Measurements from ENCODE around the gene FGF21.
"Not testable (repeated sequence)": the region's sequence is repeated elsewhere in the genome, so short reads cannot be mapped to it uniquely, and the experiment has no call there.

Gene FGF21, protein sequence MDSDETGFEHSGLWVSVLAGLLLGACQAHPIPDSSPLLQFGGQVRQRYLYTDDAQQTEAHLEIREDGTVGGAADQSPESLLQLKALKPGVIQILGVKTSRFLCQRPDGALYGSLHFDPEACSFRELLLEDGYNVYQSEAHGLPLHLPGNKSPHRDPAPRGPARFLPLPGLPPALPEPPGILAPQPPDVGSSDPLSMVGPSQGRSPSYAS

DNA sequence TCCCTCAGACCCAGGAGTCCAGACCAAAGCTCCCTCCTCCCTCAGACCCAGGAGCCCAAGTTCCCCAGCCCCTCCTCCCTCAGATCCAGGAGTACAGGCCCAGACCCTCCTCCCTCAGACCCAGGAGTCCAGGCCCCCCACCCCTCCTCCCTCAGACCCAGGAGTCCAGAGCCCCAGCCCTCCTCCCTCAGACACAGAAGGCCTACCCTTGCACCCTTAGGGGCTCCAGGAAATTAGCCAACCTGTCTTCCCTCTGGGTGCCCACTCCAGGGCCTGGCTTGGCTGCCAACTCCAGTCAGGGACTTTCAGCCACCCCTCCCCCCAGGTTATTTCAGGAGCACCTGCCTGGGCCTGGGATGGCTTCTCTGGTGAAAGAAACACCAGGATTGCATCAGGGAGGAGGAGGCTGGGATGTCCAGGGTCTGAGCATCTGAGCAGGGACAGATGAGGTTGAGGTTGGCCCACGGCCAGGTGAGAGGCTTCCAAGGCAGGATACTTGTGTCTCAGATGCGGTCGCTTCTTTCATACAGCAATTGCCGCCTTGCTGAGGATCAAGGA is at the start of gene FGF21:
Gene FGF21, plus strand, starts transcription at position 441 of the 558 bp plus-strand sequence. CDS start 713 bp downstream, outside the sequence.
- Histone ChIP-seq H3K9ac (ENCODE audit: low read length) (no peak within 1 kb of the TSS), H3K36me3 (ENCODE audit: control insufficient read depth, insufficient read depth, low read length) (no peaks in the 10 kb centered on the region), H3K4me3 (ENCODE audit: low read length) (no peak within 1 kb of the TSS), H3K9me3 (ENCODE audit: control insufficient read depth, low read length) (no peaks in the 10 kb centered on the region), H3K27me3 (ENCODE audit: control insufficient read depth, insufficient read depth, low read length) (peaks cover 34% of the 10 kb centered on the region), H3K4me1 (ENCODE audit: control insufficient read depth, insufficient read depth, low read length) (peaks cover 30% of the 10 kb centered on the region)

DNA sequence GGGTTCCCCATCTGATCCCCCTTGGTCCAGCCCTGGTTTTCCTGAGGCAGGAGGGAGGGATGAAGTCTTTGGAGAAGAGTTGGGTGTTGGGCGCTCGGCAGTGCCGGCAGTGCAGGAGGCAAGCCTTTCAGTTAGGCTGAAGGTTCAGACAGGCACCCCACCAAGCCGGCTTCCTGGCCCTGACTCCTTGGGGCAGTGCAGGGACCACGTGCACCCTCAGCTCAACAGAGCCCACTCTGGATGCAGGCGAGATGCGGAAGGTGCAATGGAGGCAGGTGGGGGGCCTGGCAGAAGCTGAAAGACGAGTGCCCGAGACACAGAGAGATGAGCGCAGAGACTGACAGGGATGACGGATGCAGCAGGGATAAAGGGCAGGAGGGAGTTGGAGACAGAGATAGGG is 46.9 kb upstream of the FGF21 start:
- H3K36me3 ChIP-seq (ENCODE audit: control insufficient read depth, insufficient read depth, low read length): peaks cover 5% of the 10 kb centered on the region
- no peak overlapping the region for H3K9ac ChIP-seq (ENCODE audit: low read length)
- no peak overlapping the region for H3K4me3 ChIP-seq (ENCODE audit: low read length)
- no peaks in the 10 kb centered on the region for H3K27me3 ChIP-seq (ENCODE audit: control insufficient read depth, insufficient read depth, low read length)
- H3K4me1 ChIP-seq (ENCODE audit: control insufficient read depth, insufficient read depth, low read length): peaks cover 7% of the 10 kb centered on the region
- no peaks in the 10 kb centered on the region for H3K9me3 ChIP-seq (ENCODE audit: control insufficient read depth, low read length)

DNA sequence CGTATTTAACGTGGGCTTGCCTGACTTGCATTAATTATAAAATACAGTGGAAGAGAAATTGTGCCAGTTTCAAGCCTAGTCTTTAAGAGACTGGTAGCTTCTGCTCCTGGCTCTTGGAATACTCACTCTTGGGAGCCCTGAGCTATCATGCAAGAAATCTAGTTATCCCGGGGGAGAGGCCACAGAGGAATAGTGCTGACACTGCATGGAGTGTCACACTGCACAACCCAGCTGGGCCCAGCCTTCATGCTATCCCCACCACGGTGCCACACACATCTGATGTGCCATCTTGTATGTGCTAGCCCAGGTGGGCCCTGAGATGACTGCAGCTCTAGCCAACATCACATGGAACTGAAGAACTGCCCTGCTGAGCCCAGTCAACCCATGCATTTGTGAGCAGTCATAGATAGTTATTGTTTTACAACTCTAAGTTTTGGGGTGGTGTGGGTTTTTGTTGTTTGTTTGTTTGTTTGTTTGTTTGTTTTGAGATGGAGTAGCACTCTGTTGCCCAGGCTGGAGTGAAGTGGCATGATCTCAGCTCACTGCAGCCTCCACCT is 44.1 kb upstream of the FGF21 start:
- Histone ChIP-seq H3K4me3 (ENCODE audit: low read length) (no peak overlapping the region), H3K27me3 (ENCODE audit: control insufficient read depth, insufficient read depth, low read length) (no peaks in the 10 kb centered on the region), H3K36me3 (ENCODE audit: control insufficient read depth, insufficient read depth, low read length) (no peaks in the 10 kb centered on the region), H3K9ac (ENCODE audit: low read length) (no peak overlapping the region), H3K4me1 (ENCODE audit: control insufficient read depth, insufficient read depth, low read length) (peaks cover 31% of the 10 kb centered on the region), H3K9me3 (ENCODE audit: control insufficient read depth, low read length) (no peaks in the 10 kb centered on the region)

DNA sequence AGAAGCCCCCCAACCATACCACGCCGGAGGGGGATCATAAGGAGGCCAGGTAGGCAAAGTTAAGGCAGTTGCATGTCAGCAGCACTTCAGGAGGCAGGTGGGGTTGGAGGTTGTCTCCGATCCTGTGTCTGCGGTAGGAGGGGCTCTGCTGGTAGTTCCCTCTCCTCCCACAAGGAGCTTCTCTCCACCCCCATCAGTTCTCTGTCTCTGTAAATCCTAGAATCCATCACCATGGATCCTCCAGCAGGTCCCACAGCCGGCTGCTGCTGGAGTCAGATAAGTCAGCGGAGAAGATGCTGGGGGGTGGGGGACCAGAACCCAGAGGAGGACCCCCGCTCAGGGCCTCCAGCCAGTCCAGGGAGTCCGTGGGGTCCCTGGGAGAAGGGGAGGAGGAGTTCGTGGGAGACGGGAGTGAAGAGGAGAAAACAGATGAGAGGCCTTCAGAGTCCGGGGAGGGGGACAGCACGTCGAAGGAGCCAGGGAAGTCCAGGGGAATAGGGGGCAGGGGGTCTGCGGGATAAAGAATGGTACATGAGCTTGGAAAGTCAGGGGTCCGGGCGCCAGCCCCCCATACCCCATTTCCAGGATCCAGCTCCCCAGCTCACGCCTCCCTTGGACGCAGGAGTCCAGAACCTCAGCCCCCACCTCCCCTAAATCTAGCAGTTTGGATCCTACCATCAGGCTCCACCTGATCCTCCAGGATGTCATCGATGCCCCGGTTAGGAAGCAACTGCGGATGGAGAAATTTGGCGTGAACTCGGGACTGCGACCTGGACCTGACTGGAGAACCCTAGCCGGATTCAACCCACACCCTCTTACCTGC is 42.1 kb upstream of the FGF21 start:
- H3K4me1 ChIP-seq (ENCODE audit: control insufficient read depth, insufficient read depth, low read length): peaks cover 39% of the 10 kb centered on the region
- peak overlapping the region; percentile 14 for H3K4me3 ChIP-seq (ENCODE audit: low read length)
- H3K9me3 ChIP-seq (ENCODE audit: control insufficient read depth, low read length): no peaks in the 10 kb centered on the region
- H3K9ac ChIP-seq (ENCODE audit: low read length): peak overlapping the region; percentile 47
- no peaks in the 10 kb centered on the region for H3K36me3 ChIP-seq (ENCODE audit: control insufficient read depth, insufficient read depth, low read length)
- H3K27me3 ChIP-seq (ENCODE audit: control insufficient read depth, insufficient read depth, low read length): no peaks in the 10 kb centered on the region

DNA sequence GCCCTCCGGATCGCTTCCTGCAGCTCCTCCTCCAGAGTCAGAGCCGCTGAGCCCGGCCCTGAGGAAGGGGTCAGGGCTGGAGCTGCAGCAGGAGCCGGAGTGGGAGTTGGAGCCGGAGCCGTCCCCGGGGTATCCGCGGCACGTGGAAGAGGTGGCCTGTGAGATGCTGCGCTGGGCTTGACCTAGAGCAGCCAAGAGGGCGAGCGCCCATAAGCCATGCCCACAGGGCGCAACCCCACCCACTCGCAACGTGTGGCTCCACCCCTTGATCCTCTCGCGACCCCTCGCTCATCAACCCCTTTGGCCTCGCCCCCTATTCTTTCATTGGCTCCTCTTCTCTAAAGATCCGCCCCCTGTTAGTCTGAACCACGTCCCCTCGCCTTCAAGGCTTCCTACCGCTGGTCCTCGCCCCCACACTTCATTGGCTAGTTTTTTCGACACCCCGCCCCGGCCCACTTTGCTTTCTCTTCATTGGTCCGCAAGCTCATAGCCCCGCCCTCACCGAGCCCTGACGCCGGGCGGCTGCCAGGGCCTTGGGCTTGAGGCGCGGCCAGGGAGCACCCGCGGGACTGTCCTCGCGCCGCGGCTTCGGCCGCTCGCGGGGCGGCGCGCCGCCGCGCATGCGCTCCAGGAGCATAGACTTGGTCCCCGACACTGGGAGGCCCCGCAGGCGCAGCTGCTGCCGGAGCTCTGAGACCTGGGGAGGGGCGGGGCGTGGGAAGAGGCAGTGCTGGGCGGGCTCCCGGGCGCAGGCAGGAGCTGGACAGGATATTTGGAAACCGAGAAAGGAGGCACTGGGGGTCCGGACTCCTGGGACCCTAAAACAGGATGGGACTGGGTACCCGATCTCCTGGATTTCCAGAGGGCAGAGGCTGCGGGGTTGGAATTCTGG is 41.2 kb upstream of the FGF21 start:
- Histone ChIP-seq H3K27me3 (ENCODE audit: control insufficient read depth, insufficient read depth, low read length) (no peaks in the 10 kb centered on the region), H3K36me3 (ENCODE audit: control insufficient read depth, insufficient read depth, low read length) (no peaks in the 10 kb centered on the region), H3K4me1 (ENCODE audit: control insufficient read depth, insufficient read depth, low read length) (peaks cover 40% of the 10 kb centered on the region), H3K9ac (ENCODE audit: low read length) (peak overlapping the region; percentile 83), H3K4me3 (ENCODE audit: low read length) (peak overlapping the region; percentile 31), H3K9me3 (ENCODE audit: control insufficient read depth, low read length) (no peaks in the 10 kb centered on the region)

DNA sequence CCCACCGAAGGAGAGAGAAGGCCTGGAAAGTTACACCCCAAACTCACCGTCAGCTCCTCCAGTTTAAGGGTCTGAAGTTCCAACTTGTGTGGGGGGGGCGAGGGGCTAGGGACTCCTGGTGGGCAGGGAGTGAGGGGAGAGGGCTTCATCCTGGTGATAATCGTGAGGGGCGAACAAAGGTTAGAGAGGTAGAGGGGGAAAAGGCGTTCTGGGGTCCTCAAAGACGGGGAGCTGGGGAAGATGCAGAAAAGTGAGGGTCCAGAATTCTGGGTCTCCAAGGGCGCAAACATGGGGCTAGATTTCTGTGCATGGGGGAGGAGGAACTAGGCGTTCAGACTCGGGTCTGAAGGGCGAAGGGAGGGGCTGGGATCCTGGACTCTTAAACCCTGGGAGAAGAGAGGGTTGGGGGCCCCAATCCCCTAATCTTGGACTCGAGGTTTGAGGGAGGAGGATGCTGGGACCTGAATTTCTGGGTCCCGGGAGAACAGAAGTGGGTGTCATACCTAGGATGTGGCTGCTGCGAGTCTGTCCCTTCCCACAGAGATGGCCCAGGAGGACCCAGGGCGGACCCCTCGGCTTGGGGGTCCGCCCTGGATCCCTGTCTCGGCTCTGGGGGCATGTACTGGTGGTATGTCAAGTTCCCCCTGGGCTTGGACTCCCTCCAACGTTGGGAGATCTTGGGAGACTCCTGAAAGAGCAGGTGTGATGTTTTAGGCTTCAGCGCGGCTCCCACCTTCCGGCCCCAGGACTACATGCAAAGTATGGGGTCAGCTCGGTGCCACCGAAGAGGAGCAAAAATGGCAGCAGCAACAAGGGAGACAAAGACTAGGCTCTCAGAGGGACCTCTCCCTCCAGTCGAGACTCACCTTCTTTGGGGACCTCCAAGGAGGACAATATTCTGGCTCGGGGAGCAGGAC is 40.3 kb upstream of the FGF21 start:
- peak overlapping the region; percentile 31 for H3K4me3 ChIP-seq (ENCODE audit: low read length)
- H3K9me3 ChIP-seq (ENCODE audit: control insufficient read depth, low read length): no peaks in the 10 kb centered on the region
- no peaks in the 10 kb centered on the region for H3K36me3 ChIP-seq (ENCODE audit: control insufficient read depth, insufficient read depth, low read length)
- H3K27me3 ChIP-seq (ENCODE audit: control insufficient read depth, insufficient read depth, low read length): no peaks in the 10 kb centered on the region
- peak overlapping the region; percentile 83 for H3K9ac ChIP-seq (ENCODE audit: low read length)
- H3K4me1 ChIP-seq (ENCODE audit: control insufficient read depth, insufficient read depth, low read length): peaks cover 42% of the 10 kb centered on the region

DNA sequence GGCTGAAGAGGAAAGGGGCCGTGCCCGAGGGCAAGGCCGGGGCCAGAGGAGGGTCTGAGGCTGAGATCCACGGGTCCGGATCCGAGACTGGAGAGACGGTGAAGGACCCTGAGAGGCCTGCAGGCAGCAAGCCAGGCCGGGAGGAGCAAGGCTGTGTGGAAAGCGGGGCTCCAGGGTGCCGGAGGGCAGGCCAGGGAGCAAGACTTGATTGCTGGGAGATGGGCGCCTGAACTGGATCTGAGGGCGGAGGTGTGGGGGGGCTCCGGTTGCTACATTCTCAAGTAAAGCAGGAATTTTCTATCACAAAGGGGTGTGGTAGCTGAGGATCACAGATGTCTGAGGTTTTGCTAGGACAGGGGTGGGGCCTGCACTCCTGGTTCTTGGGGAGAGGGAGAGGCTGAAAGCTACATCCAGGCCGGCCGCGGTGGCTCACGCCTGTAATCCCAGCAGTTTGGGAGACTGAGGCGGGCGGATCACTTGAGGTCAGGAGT is 39.6 kb upstream of the FGF21 start:
- Histone ChIP-seq H3K36me3 (ENCODE audit: control insufficient read depth, insufficient read depth, low read length) (no peaks in the 10 kb centered on the region), H3K27me3 (ENCODE audit: control insufficient read depth, insufficient read depth, low read length) (no peaks in the 10 kb centered on the region), H3K9ac (ENCODE audit: low read length) (peak overlapping the region; percentile 37), H3K4me1 (ENCODE audit: control insufficient read depth, insufficient read depth, low read length) (peaks cover 46% of the 10 kb centered on the region), H3K4me3 (ENCODE audit: low read length) (no peak overlapping the region), H3K9me3 (ENCODE audit: control insufficient read depth, low read length) (no peaks in the 10 kb centered on the region)

DNA sequence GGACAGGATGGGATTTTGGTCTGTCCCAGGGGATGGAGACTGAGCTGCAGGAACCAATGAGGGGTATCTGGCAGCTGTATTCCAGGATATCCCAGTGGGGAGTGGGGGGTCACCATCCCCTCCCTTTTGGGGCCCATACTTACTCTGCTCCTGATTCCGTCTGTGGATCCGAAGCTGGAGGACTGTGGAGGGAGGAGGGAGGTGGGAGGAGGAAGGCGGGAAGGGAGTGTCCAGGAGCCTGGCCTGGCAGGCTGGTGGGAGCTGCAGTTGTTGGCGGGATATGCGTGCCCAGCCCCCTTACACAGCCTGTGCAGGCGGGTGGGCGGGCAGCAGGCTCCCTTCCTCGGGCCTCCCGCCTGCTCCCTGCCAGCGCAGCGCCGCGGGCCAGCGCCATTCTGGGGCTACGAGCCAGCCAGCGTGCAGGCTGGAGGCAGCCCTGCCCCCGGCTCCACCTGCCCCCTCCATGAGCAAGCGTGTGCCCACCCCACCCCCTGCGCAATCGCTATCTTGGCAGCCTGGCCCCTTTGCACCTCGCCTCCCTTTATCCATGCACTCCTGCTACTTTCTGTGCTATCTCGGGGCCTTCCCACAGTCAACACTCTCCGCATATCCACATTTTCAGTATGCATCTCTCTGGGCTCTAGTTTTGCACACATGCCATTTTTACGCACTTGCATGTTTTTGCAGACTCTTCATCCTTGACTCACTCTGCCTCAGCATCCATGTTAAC is 38.6 kb upstream of the FGF21 start:
- H3K9me3 ChIP-seq (ENCODE audit: control insufficient read depth, low read length): no peaks in the 10 kb centered on the region
- H3K9ac ChIP-seq (ENCODE audit: low read length): peak overlapping the region; percentile 43
- no peaks in the 10 kb centered on the region for H3K27me3 ChIP-seq (ENCODE audit: control insufficient read depth, insufficient read depth, low read length)
- H3K4me3 ChIP-seq (ENCODE audit: low read length): no peak overlapping the region
- no peaks in the 10 kb centered on the region for H3K36me3 ChIP-seq (ENCODE audit: control insufficient read depth, insufficient read depth, low read length)
- H3K4me1 ChIP-seq (ENCODE audit: control insufficient read depth, insufficient read depth, low read length): peaks cover 46% of the 10 kb centered on the region

DNA sequence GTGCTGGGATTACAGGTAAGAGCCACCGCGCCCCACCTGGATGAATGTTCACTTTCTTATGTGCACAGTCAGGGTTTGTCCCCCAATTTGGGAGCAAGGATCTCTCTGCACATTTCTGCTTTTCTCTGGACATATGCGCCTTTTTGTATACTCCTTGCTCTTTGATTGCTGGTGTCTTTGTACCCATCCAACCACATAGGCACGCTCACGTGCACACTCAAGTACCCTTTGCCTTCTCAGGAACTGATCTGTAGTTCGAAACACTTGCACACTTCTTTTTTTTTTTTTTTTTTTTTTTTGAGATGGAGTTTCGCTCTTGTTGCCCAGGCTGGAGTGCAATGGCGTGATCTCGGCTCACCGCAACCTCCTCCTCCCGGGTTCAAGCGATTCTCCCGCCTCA is 37.2 kb upstream of the FGF21 start:
- peaks cover 42% of the 10 kb centered on the region for H3K4me1 ChIP-seq (ENCODE audit: control insufficient read depth, insufficient read depth, low read length)
- H3K9me3 ChIP-seq (ENCODE audit: control insufficient read depth, low read length); H3K4me3 ChIP-seq (ENCODE audit: low read length); H3K36me3 ChIP-seq (ENCODE audit: control insufficient read depth, insufficient read depth, low read length); H3K9ac ChIP-seq (ENCODE audit: low read length); H3K27me3 ChIP-seq (ENCODE audit: control insufficient read depth, insufficient read depth, low read length): not testable (repeated sequence)

DNA sequence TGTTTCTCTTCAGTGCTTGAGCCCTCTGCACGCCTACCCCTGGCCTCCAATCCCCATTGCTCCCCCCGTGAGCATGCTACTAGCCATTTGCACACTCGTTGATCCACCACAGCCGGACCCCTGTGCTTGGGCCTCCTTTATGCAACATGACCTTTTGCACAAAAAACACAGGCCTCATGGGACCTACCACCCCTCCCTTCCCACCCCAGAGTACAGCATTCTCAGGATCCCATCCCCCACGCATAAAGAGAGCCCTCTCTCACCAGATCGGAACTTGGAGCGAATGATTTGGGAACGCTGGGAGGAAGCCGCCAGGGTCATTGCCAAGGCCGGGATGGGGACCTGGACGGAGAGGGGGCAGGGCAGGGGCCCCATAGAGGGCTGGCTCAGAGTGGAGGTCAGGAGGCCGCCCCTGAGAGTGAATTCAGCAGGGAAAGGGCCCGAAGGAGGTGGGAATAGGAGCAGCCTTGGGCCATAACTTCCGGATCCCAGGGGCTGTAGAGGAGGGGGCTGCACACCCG is 36.6 kb upstream of the FGF21 start:
- Histone ChIP-seq H3K27me3 (ENCODE audit: control insufficient read depth, insufficient read depth, low read length) (no peaks in the 10 kb centered on the region), H3K9me3 (ENCODE audit: control insufficient read depth, low read length) (no peaks in the 10 kb centered on the region), H3K4me1 (ENCODE audit: control insufficient read depth, insufficient read depth, low read length) (peaks cover 36% of the 10 kb centered on the region), H3K9ac (ENCODE audit: low read length) (no peak overlapping the region), H3K4me3 (ENCODE audit: low read length) (no peak overlapping the region), H3K36me3 (ENCODE audit: control insufficient read depth, insufficient read depth, low read length) (no peaks in the 10 kb centered on the region)
